Hepatocyte (in vitro differentiated cells): ENCODE data around the gene SBF2. TPM values are rescaled to one million over a fixed set of nuclear protein-coding genes. Genes with fewer than 3 reads are reported as not detected.
"Not testable (repeated sequence)": the region's sequence is repeated elsewhere in the genome, so short reads cannot be mapped to it uniquely, and the experiment has no call there.

ENCODE experiments used
- DNase-seq: peaks from one replicate; pipeline ENCODE4 v3.0.0-alpha.2; 2016; ENCODE audit warnings: low spot score
- H2AFZ ChIP-seq: fragments of 200-600 bp; sonication (generic); 2 replicates; pipeline ENCODE4 v1.6.0; 2016; ENCODE audit warnings: antibody characterized with exemption, mild to moderate bottlenecking
- H3K27ac ChIP-seq: fragments of 200-600 bp; sonication (generic); 2 replicates; pipeline ENCODE4 v1.5.1; 2016; ENCODE audit warnings: mild to moderate bottlenecking
- H3K27me3 ChIP-seq: fragments of 200-600 bp; sonication (generic); 2 replicates; pipeline ENCODE4 v1.6.1; 2016
- H3K36me3 ChIP-seq: fragments of 200-600 bp; sonication (generic); replicated peaks from 2 replicates; pipeline ENCODE4 v1.5.1; 2016; ENCODE audit warnings: low read depth; ENCODE audit not compliant: insufficient read depth
- H3K4me1 ChIP-seq: fragments of 200-600 bp; sonication (generic); 2 replicates; pipeline ENCODE4 v1.5.1; 2016; ENCODE audit warnings: mild to moderate bottlenecking, moderate library complexity; ENCODE audit not compliant: insufficient read depth
- H3K4me2 ChIP-seq: fragments of 200-600 bp; sonication (generic); 2 replicates; pipeline ENCODE4 v1.6.0; 2016
- H3K4me3 ChIP-seq: fragments of 200-600 bp; sonication (generic); 2 replicates; pipeline ENCODE4 v1.5.1; 2016; ENCODE audit warnings: mild to moderate bottlenecking
- H3K79me2 ChIP-seq: fragments of 200-600 bp; sonication (generic); 2 replicates; pipeline ENCODE4 v1.6.0; 2017; ENCODE audit warnings: mild to moderate bottlenecking
- H3K9me2 ChIP-seq: fragments of 200-600 bp; sonication (generic); replicated peaks from 2 replicates; pipeline ENCODE4 v1.6.0; 2017; ENCODE audit warnings: mild to moderate bottlenecking; ENCODE audit not compliant: insufficient read depth
- H3K9me3 ChIP-seq: fragments of 200-600 bp; sonication (generic); 2 replicates; pipeline ENCODE4 v1.5.1; 2016; ENCODE audit warnings: low read depth, mild to moderate bottlenecking
- H4K20me1 ChIP-seq: fragments of 200-600 bp; sonication (generic); 2 replicates; pipeline ENCODE4 v1.6.0; 2016; ENCODE audit warnings: mild to moderate bottlenecking; ENCODE audit not compliant: insufficient read depth, poor library complexity, severe bottlenecking
- CTCF ChIP-seq: fragments of 200-600 bp; sonication (generic); IDR thresholded peaks from 2 replicates; pipeline ENCODE4 v1.5.1; 2016; ENCODE audit warnings: antibody characterized with exemption, mild to moderate bottlenecking; ENCODE audit not compliant: poor library complexity
- EZH2 ChIP-seq: fragments of 200-600 bp; sonication (generic); IDR thresholded peaks from 2 replicates; pipeline ENCODE4 v1.6.1; 2016; ENCODE audit warnings: antibody characterized with exemption, mild to moderate bottlenecking, borderline replicate concordance
- EZH2phosphoT487 ChIP-seq: fragments of 200-600 bp; sonication (generic); IDR thresholded peaks from one replicate; pipeline ENCODE4 v1.6.1; 2018; ENCODE audit warnings: antibody characterized with exemption, mild to moderate bottlenecking, low read depth, moderate library complexity; ENCODE audit not compliant: unreplicated experiment, severe bottlenecking
- WGBS: methylation state at CpG from one replicate; pipeline ENCODE4 v1.1.6; 2016; ENCODE audit warnings: low lambda C conversion rate; ENCODE audit errors: missing lambda C conversion rate; 5-methylcytosine and 5-hydroxymethylcytosine counted together
- polyA plus RNA-seq: library from polyadenylated mRNA; unstranded; fragments of >200 nt; fragmentation: Nextera tagmentation; extraction: Ambion mirVana; gene quantifications from 2 replicates; pipeline ENCODE4 v1.2.1, GENCODE V29; 2016
- total RNA-seq: library from RNA; depleted of rRNA; stranded (reverse); fragments of >200 nt; gene quantifications from 2 replicates; pipeline ENCODE4 v1.2.3, GENCODE V29; 2014

The SBF2 gene
- total and polyA plus RNA-seq, 2 experiments from 2014 or later: 25.7 to 83.2 TPM

- Histone ChIP-seq H3K79me2 (peaks cover 50% of the 10 kb centered on the region), H3K27ac (no peak overlapping the region), H3K36me3 (no peaks in the 10 kb centered on the region), H4K20me1 (no peaks in the 10 kb centered on the region), H3K4me3 (no peak overlapping the region), H3K4me1 (peaks cover 5% of the 10 kb centered on the region), H2AFZ (no peak overlapping the region), H3K9me2 (no peaks in the 10 kb centered on the region), H3K4me2 (no peak overlapping the region), H3K9me3 (no peaks in the 10 kb centered on the region), H3K27me3 (no peaks in the 10 kb centered on the region)
- DNase-seq: no peak
- TF ChIP-seq CTCF: no peak
- TF ChIP-seq EZH2: no peak
- no peak for TF ChIP-seq EZH2phosphoT487
- WGBS: 84% methylated on average over 3 of the region's 3 CpGs
Observed at GRCh38 chr11:10267821-10268220, 26.2 kb downstream of the SBF2 start.

- H3K9me2 ChIP-seq: no peaks in the 10 kb centered on the region
- TF ChIP-seq EZH2phosphoT487 (no peak), CTCF (no peak), EZH2 (no peak)
- no peaks in the 10 kb centered on the region for H3K27me3 ChIP-seq
- H3K79me2 ChIP-seq: peaks cover 63% of the 10 kb centered on the region
- 72% methylated on average over 3 of the region's 3 CpGs for whole genome bisulfite sequencing
- H4K20me1 ChIP-seq: no peaks in the 10 kb centered on the region
- no peak overlapping the region for H3K4me2 ChIP-seq
- no peak overlapping the region for H2AFZ ChIP-seq
- H3K4me3 ChIP-seq: no peak overlapping the region
- no peak for DNase-seq
- no peak overlapping the region for H3K27ac ChIP-seq
- peaks cover 5% of the 10 kb centered on the region for H3K4me1 ChIP-seq
- H3K9me3 ChIP-seq: no peaks in the 10 kb centered on the region
- H3K36me3 ChIP-seq: no peaks in the 10 kb centered on the region
Observed at GRCh38 chr11:10265936-10266335, 28.1 kb downstream of the SBF2 start.

- H3K4me1 ChIP-seq, H3K9me3 ChIP-seq, H4K20me1 ChIP-seq, DNase-seq, H3K4me2 ChIP-seq, H3K27ac ChIP-seq, H3K27me3 ChIP-seq, H3K9me2 ChIP-seq, H3K4me3 ChIP-seq, H2AFZ ChIP-seq, H3K36me3 ChIP-seq: not testable (repeated sequence)
- peaks cover 62% of the 10 kb centered on the region for H3K79me2 ChIP-seq
- 94% methylated on average over 3 of the region's 3 CpGs for WGBS
Observed at GRCh38 chr11:10264716-10265115, 29.3 kb downstream of the SBF2 start.

- H4K20me1 ChIP-seq: no peaks in the 10 kb centered on the region
- no peaks in the 10 kb centered on the region for H3K9me3 ChIP-seq
- H3K4me1 ChIP-seq: peaks cover 5% of the 10 kb centered on the region
- H3K27me3 ChIP-seq: no peaks in the 10 kb centered on the region
- H2AFZ ChIP-seq: no peak overlapping the region
- TF ChIP-seq EZH2 (no peak), EZH2phosphoT487 (no peak), CTCF (no peak)
- no peak overlapping the region for H3K4me2 ChIP-seq
- peaks cover 59% of the 10 kb centered on the region for H3K79me2 ChIP-seq
- no peak overlapping the region for H3K4me3 ChIP-seq
- no peaks in the 10 kb centered on the region for H3K9me2 ChIP-seq
- no peaks in the 10 kb centered on the region for H3K36me3 ChIP-seq
- DNase-seq: no peak
- H3K27ac ChIP-seq: no peak overlapping the region
Observed at GRCh38 chr11:10263929-10264328, 30.1 kb downstream of the SBF2 start.
